ENCODE measurements around the gene OTUB2.

- TF ChIP-seq CTCF (conservative IDR thresholded peaks at IDR 0.05; ENCODE audit: low read length) (no peak), EZH2phosphoT487 (IDR thresholded peaks at IDR 0.05; ENCODE audit: borderline replicate concordance, low read depth, low read length) (no peak)
These were observed 3.6 kb downstream of the OTUB2 start for GRCh38 chr14:94029671-94030203.
